K562 (cell line): ENCODE measurements around the gene WNT8A. TPM values are rescaled to one million over a fixed set of nuclear protein-coding genes. Genes with fewer than 3 reads are reported as not detected.
A peak's percentile ranks its signal among the peaks of the same experiment; 100 is the strongest.

ENCODE experiments used
- ATAC-seq: fragments of 200-7000 bp; cut with Tn5 transposase; 3 replicates; pipeline ENCODE4 v1.9.1; 2020; ENCODE audit warnings: moderate library complexity
- BruUV-seq: library from RNA; stranded (reverse); fragments of 400-500 nt; replicated peaks from 2 replicates; lab custom pipeline; 2021; lab: Mats Ljungman, UMichigan
- CTCF ChIA-PET: fragments of 300-600 bp; formaldehyde crosslinking; extraction: SDS; loops from one replicate; lab custom pipeline; 2021; ENCODE audit warnings: low intra/inter-chr PET ratio; lab: Yijun Ruan, JAX
- POLR2A ChIA-PET: fragments of 300-600, 350-650 bp; sonication (Branson Sonifier 250); formaldehyde crosslinking; extraction: SDS; loops from one replicate; lab custom pipeline; 2021; ENCODE audit warnings: antibody characterized with exemption, inconsistent platforms; lab: Yijun Ruan, JAX
- DNase-seq, 4 experiments: peaks; one replicate each; pipeline versions ENCODE4 v3.0.0 to v3.0.0-alpha.2; 2011 to 2018; ENCODE audit warnings: low spot score in 3 of 4, mixed read lengths in 3 of 4; ENCODE audit errors: extremely low read depth in 1 of 4
- FAIRE-seq: peaks from 2 replicates; lab custom pipeline; 2011; peaks lifted over from hg19 to GRCh38; lab: Jason Lieb, UNC
- H2AFZ ChIP-seq: 2 replicates; pipeline ENCODE4 v1.6.0; 2011; ENCODE audit warnings: low read depth, low read length, control low read depth, inconsistent platforms
- H3K27ac ChIP-seq: fragments of 200-600 bp; 3 replicates; pipeline ENCODE4 v1.8.0; 2011; ENCODE audit warnings: low read depth, mild to moderate bottlenecking, control low read depth, inconsistent platforms, low read length, moderate library complexity, mixed read lengths; ENCODE audit errors: extremely low read depth
- H3K27me3 ChIP-seq, 2 experiments: fragments of 300-600 bp in 1 of 2; 2 replicates in 1 of 2; 3 replicates in 1 of 2; pipeline versions ENCODE4 v1.6.0 to v1.8.0; 2011; ENCODE audit warnings: inconsistent platforms in 2 of 2, low read length in 2 of 2, mild to moderate bottlenecking in 1 of 2, mixed read lengths in 1 of 2, moderate library complexity in 1 of 2; ENCODE audit not compliant: control insufficient read depth in 2 of 2, insufficient read depth in 2 of 2
- H3K36me3 ChIP-seq: fragments of 300-600 bp; 3 replicates; pipeline ENCODE4 v1.8.0; 2011; ENCODE audit warnings: mild to moderate bottlenecking, low read length, inconsistent platforms; ENCODE audit not compliant: control insufficient read depth, insufficient read depth
- H3K4me1 ChIP-seq, 2 experiments: fragments of 200-600 bp in 1 of 2; replicated peaks in 1 of 2; 2 replicates in 1 of 2; 3 replicates in 1 of 2; pipeline versions ENCODE4 v1.5.1 to v1.8.0; 2011; ENCODE audit warnings: inconsistent platforms in 2 of 2, low read length in 2 of 2, mild to moderate bottlenecking in 1 of 2, mixed read lengths in 1 of 2, moderate library complexity in 1 of 2; ENCODE audit not compliant: control insufficient read depth in 2 of 2, insufficient read depth in 2 of 2
- H3K4me2 ChIP-seq: 2 replicates; pipeline ENCODE4 v1.6.1; 2011; ENCODE audit warnings: low read length, control low read depth, inconsistent platforms, mixed read lengths; ENCODE audit not compliant: insufficient read depth
- H3K4me3 ChIP-seq: fragments of 200-600 bp; sonication (generic), shearing (Covaris generic); 2 replicates; pipeline ENCODE4 v1.5.1; 2016; ENCODE audit warnings: control low read depth, inconsistent platforms
- H3K79me2 ChIP-seq: fragments of 200-600 bp; 3 replicates; pipeline ENCODE4 v1.8.0; 2011; ENCODE audit warnings: low read length, inconsistent platforms; ENCODE audit not compliant: control insufficient read depth, insufficient read depth
- H3K9ac ChIP-seq, 2 experiments: 2 replicates each; pipeline versions ENCODE4 v1.6.0 to v1.6.1; 2011; ENCODE audit warnings: low read depth in 2 of 2, low read length in 2 of 2, control low read depth in 1 of 2, inconsistent platforms in 1 of 2, mild to moderate bottlenecking in 1 of 2, mixed read lengths in 1 of 2; ENCODE audit not compliant: insufficient read depth in 1 of 2
- H3K9me1 ChIP-seq: one replicate; pipeline ENCODE4 v1.6.0; 2011; ENCODE audit warnings: inconsistent platforms, mild to moderate bottlenecking, low read length, moderate library complexity; ENCODE audit not compliant: control insufficient read depth, insufficient read depth
- H3K9me3 ChIP-seq: replicated peaks from 2 replicates; pipeline ENCODE4 v1.5.1; 2011; ENCODE audit warnings: low read depth, low read length, inconsistent platforms; ENCODE audit not compliant: control insufficient read depth, insufficient read depth
- H4K20me1 ChIP-seq: replicated peaks from 2 replicates; pipeline ENCODE4 v1.6.1; 2011; ENCODE audit warnings: low read length, inconsistent platforms, mixed read lengths; ENCODE audit not compliant: control insufficient read depth, insufficient read depth
- ELF1 ChIP-seq: fragments of 200-800 bp; sonication (Bioruptor generic); IDR thresholded peaks from 2 replicates; pipeline ENCODE4 v1.6.1; 2016; ENCODE audit warnings: missing genetic modification characterization, missing compliant biosample characterization
- FOXA1 ChIP-seq: fragments of 450-650 bp; IDR thresholded peaks from 2 replicates; pipeline ENCODE4 v1.6.1; 2016; ENCODE audit warnings: mild to moderate bottlenecking, borderline replicate concordance
- FOXM1 ChIP-seq, 2 experiments: fragments of 450-650 bp in 1 of 2; sonication (generic) in 1 of 2; formaldehyde crosslinking in 1 of 2; IDR thresholded peaks; 2 replicates each; pipeline versions ENCODE4 v1.6.1 to v1.9.0; 2017 to 2022; ENCODE audit warnings: low read depth in 2 of 2, mild to moderate bottlenecking in 2 of 2, missing genetic modification reagents in 1 of 2, moderate library complexity in 1 of 2
- HIVEP1 ChIP-seq: fragments of 250-450 bp; sonication (Bioruptor Pico); IDR thresholded peaks from 2 replicates; pipeline ENCODE4 v1.4.0; 2020; ENCODE audit warnings: mild to moderate bottlenecking
- HNRNPL ChIP-seq: fragments of 200-400 bp; formaldehyde crosslinking; IDR thresholded peaks from 2 replicates; pipeline ENCODE4 v1.6.1; 2017; ENCODE audit warnings: low read depth, mild to moderate bottlenecking, low read length
- MTA2 ChIP-seq: fragments of 450-650 bp; IDR thresholded peaks from 2 replicates; pipeline ENCODE4 v1.6.1; 2016; ENCODE audit warnings: low read depth
- NCOR1 ChIP-seq: fragments of 450-650 bp; IDR thresholded peaks from 2 replicates; pipeline ENCODE4 v1.6.1; 2016; ENCODE audit warnings: mild to moderate bottlenecking, moderate library complexity
- NFIC ChIP-seq: fragments of 450-650 bp; IDR thresholded peaks from 2 replicates; pipeline ENCODE4 v1.6.1; 2017; ENCODE audit warnings: mild to moderate bottlenecking, inconsistent platforms
- NFIX ChIP-seq: fragments of 250-450 bp; sonication (Bioruptor Pico); IDR thresholded peaks from 2 replicates; pipeline ENCODE4 v1.4.0; 2020; ENCODE audit warnings: low read depth, mild to moderate bottlenecking, moderate library complexity
- NR2C1 ChIP-seq, 2 experiments: fragments of 450-650 bp; IDR thresholded peaks; 2 replicates each; pipeline ENCODE4 v1.6.1; 2017; ENCODE audit warnings: mild to moderate bottlenecking in 2 of 2, antibody characterized with exemption in 1 of 2, inconsistent platforms in 1 of 2, missing compliant biosample characterization in 1 of 2, missing genetic modification characterization in 1 of 2
- PBX2 ChIP-seq, 2 experiments: IDR thresholded peaks in 1 of 2; conservative IDR thresholded peaks in 1 of 2; 2 replicates each; pipeline ENCODE4 v1.6.1; 2016; ENCODE audit warnings: low read depth in 2 of 2, mild to moderate bottlenecking in 1 of 2, missing compliant biosample characterization in 1 of 2, missing genetic modification characterization in 1 of 2, moderate library complexity in 1 of 2
- RUNX1 ChIP-seq: sonication (generic); IDR thresholded peaks from 2 replicates; pipeline ENCODE4 v1.6.1; 2016; ENCODE audit warnings: antibody characterized with exemption, low read depth
- SIX5 ChIP-seq, 2 experiments: IDR thresholded peaks; 2 replicates each; pipeline ENCODE4 v1.6.1; 2011; ENCODE audit warnings: low read length in 2 of 2, borderline replicate concordance in 1 of 2, low read depth in 1 of 2, mild to moderate bottlenecking in 1 of 2, moderate library complexity in 1 of 2; ENCODE audit not compliant: insufficient read depth in 1 of 2
- SMAD2 ChIP-seq: fragments of 150-350 bp; IDR thresholded peaks from 2 replicates; pipeline ENCODE4 v1.6.1; 2014; ENCODE audit warnings: low read depth, mild to moderate bottlenecking, low read length
- SRSF7 ChIP-seq: fragments of 200-400 bp; formaldehyde crosslinking; optimal IDR thresholded peaks from 2 replicates; pipeline ENCODE3; 2017; ENCODE audit warnings: mild to moderate bottlenecking, low read depth, low read length
- ZBTB1 ChIP-seq: sonication (generic); formaldehyde crosslinking; IDR thresholded peaks from 2 replicates; pipeline ENCODE4 v1.8.1; 2023; ENCODE audit warnings: missing genetic modification reagents, low read depth, mild to moderate bottlenecking, borderline replicate concordance
- ZBTB17 ChIP-seq: fragments of 450-650 bp; formaldehyde crosslinking; IDR thresholded peaks from 2 replicates; pipeline ENCODE4 v1.4.0; 2020; ENCODE audit warnings: mild to moderate bottlenecking
- ZNF324 ChIP-seq: fragments of 250-450 bp; sonication (Bioruptor Pico); IDR thresholded peaks from 2 replicates; pipeline ENCODE4 v1.4.0; 2020; ENCODE audit warnings: mild to moderate bottlenecking
- WGBS: fragments of 100-300 bp; shearing (Covaris generic); methylation state at CpG from one replicate; pipeline ENCODE4 v1.1.6; 2016; ENCODE audit warnings: low coverage, mixed read lengths; ENCODE audit not compliant: insufficient coverage; ENCODE audit errors: missing lambda C conversion rate; 5-methylcytosine and 5-hydroxymethylcytosine counted together
- in situ Hi-C: fragments of 300-500 bp; cut with MboI; formaldehyde crosslinking; loops from 4 replicates; pipeline ENCODE4 v1.15.0; 2018; ENCODE audit warnings: inconsistent platforms, mixed read lengths
- intact Hi-C: fragments of 100-400 bp; cut with micrococcal nuclease; formaldehyde crosslinking; loops from 2 replicates; pipeline ENCODE4 v1.14.2; 2022
- polyA plus RNA-seq, 8 experiments: library from polyadenylated mRNA; depleted of rRNA in 4 of 8; stranded (reverse) in 5 of 8; unstranded in 3 of 8; fragments of >200 nt; fragmentation: Nextera tagmentation in 2 of 8; fragmentation: Illumina TruSeq in 1 of 8; extraction: Ambion mirVana in 2 of 8; extraction: Trizol in 1 of 8; gene quantifications; 2 replicates each; pipeline versions ENCODE4 v1.2.1 to v1.2.3, GENCODE V29; 2011 to 2014; ENCODE audit warnings: inconsistent platforms in 1 of 8, missing spikeins in 1 of 8
- total RNA-seq, 7 experiments: library from RNA; depleted of rRNA in 6 of 7; stranded (reverse); fragments of >200 nt in 6 of 7; fragmentation: Illumina TruSeq in 2 of 7; extraction: Trizol in 2 of 7; gene quantifications; 2 replicates each; pipeline versions ENCODE4 v1.2.1 to v1.2.3, GENCODE V29; 2011 to 2021; ENCODE audit warnings: low replicate concordance in 1 of 7

The WNT8A gene
- total and polyA plus RNA-seq, 9 of the 15 experiments (the other 6 are each of a cell fraction or from before 2014, with no cell fraction given) = not detected

- no peaks in the 10 kb centered on the region for H3K9me1 ChIP-seq
- no peaks in the 10 kb centered on the region for H4K20me1 ChIP-seq
- ChIA-PET POLR2A (interaction anchor here (0.8 to 1.7 kb wide), 2 partner anchors 21 to 25 kb away, joined by 3 to 4 read pairs; no protein-coding TSS in a partner anchor), CTCF (no interaction called here)
- peaks cover 13 to 32% of the 10 kb centered on the region in 2 experiments for H3K27me3 ChIP-seq
- H3K9me3 ChIP-seq = no peaks in the 10 kb centered on the region
- FAIRE-seq (no peak), DNase-seq (peak in 1 of 4 experiments; percentile 2), ATAC-seq (no peak)
- no TSS peak for BruUV-seq
- H3K4me3 ChIP-seq = no peak overlapping the region
- WGBS = 2% methylated on average over 7 of the region's 7 CpGs
- in situ Hi-C loops (no loop called here), intact Hi-C loops (no loop called here)
- no peak overlapping the region for H2AFZ ChIP-seq
- no peaks in the 10 kb centered on the region for H3K79me2 ChIP-seq
- TF ChIP-seq NR2C1 (IDR thresholded peaks at IDR 0.05) = no peak
- no peak for TF ChIP-seq NR2C1 (tag; IDR thresholded peaks at IDR 0.05)
- TF ChIP-seq RUNX1 = no peak
- TF ChIP-seq NFIX (CRISPR knock-in tag) = no peak
- TF ChIP-seq NFIC = no peak
- TF ChIP-seq SRSF7 = no peak
- no peak for TF ChIP-seq HNRNPL
- no peak for TF ChIP-seq ZBTB17
- no peak for TF ChIP-seq SIX5 (IDR thresholded peaks at IDR 0.05; ENCODE audit: borderline replicate concordance in 1 of 2, insufficient read depth in 1 of 2, low read depth in 1 of 2, low read length in 2 of 2)
- no peak for TF ChIP-seq PBX2 (CRISPR knock-in tag; IDR thresholded peaks at IDR 0.05; ENCODE audit: low read depth)
- TF ChIP-seq PBX2 (tag; conservative IDR thresholded peaks at IDR 0.05; ENCODE audit: low read depth) = no peak
- TF ChIP-seq SMAD2 = no peak
- no peak for TF ChIP-seq FOXM1 (IDR thresholded peaks at IDR 0.05; ENCODE audit: low read depth)
- no peak for TF ChIP-seq FOXM1 (CRISPR knock-in tag; IDR thresholded peaks at IDR 0.05; ENCODE audit: low read depth)
- TF ChIP-seq ELF1 = no peak
- no peak for TF ChIP-seq FOXA1
- no peak for TF ChIP-seq ZBTB1 (CRISPR knock-in tag)
- TF ChIP-seq HIVEP1 (CRISPR knock-in tag) = no peak
- TF ChIP-seq ZNF324 (CRISPR knock-in tag) = no peak
- no peak for TF ChIP-seq MTA2
- TF ChIP-seq NCOR1 = no peak
- H3K36me3 ChIP-seq = no peaks in the 10 kb centered on the region
- H3K27ac ChIP-seq = no peak overlapping the region
- H3K4me1 ChIP-seq = no peaks in the 10 kb centered on the region; a peak in 1 of 5 replicates
- H3K9ac ChIP-seq = no peak overlapping the region
- H3K4me2 ChIP-seq = no peak overlapping the region
Measured at GRCh38 chr5:138102454-138103318, 18.9 kb downstream of the WNT8A start.
